ENCODE results near the gene NEBL.

NEBL gene

DNA sequence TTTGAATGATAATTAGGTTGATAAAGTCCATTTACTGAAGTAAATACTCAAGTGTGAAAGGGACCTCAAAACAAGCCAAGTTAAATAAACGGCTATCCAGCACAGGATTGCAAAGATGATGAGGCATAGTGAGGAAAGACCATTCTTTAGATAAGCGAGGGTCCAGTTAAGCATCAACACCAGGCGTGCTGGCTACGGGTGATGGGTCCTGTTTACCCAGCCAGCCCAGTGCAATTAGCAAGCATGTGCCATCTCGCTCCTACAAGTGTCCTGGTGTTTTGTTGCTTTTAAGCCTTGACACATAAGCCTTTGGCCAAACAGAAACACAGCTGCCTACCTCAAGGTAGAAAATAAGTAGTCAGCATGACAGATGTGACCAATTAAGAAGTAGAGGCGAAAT lies 7.1 kb downstream of the NEBL start:
- no peak overlapping the region for H3K27ac ChIP-seq
- no peak for TF ChIP-seq Cebpa-rat (IDR thresholded peaks at IDR 0.05)
- no peak overlapping the region for H3K4me2 ChIP-seq

DNA sequence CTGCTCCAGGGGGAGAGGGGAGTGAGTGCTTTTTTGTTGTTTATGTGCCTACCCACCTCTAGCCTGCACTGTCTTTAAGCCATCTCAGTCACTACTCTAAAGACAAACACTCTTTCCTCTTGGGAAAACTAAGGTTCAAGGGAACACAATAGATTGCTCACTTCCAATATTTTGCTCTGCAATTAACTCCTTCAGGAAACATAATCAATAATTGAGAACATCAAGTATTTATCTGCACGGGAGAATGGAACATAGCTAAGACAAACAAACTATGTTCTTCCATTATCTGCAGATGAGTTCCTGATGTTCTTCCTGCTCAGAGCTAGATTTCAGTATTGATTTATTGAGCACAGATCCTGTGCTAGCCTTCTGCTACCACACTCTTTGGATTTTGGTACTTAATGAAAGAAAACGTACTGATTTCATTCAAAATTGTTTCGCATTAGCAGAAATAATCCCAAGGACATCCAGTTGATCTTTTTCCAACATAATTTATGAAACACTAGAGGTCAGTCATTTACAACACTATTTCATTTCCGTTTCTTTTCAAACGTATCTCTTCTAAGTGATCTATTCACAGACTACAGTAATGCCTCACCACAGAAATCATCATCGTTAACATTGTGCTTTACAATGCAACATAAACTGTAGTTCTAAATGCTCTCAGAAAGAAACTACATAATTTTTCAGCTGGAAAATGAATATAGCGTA lies 8.3 kb downstream of the NEBL start:
- Histone ChIP-seq H3K9me3 (no peaks in the 10 kb centered on the region), H3K4me3 (no peak overlapping the region), H3K36me3 (no peaks in the 10 kb centered on the region), H3K4me2 (no peak overlapping the region), H3K27ac (no peak overlapping the region), H4K20me1 (no peaks in the 10 kb centered on the region), H3K9ac (no peak overlapping the region), H3K27me3 (no peaks in the 10 kb centered on the region), H3K4me1 (no peaks in the 10 kb centered on the region)
- no peak for TF ChIP-seq Cebpa-rat (IDR thresholded peaks at IDR 0.05)

More for the DNA sequence above, 7.1 kb downstream of the NEBL start:
- Histone ChIP-seq H3K9me3 (no peaks in the 10 kb centered on the region), H3K27me3 (no peaks in the 10 kb centered on the region), H3K9ac (no peak overlapping the region), H3K36me3 (no peaks in the 10 kb centered on the region), H3K4me1 (no peaks in the 10 kb centered on the region), H4K20me1 (no peaks in the 10 kb centered on the region), H3K4me3 (no peak overlapping the region)

DNA sequence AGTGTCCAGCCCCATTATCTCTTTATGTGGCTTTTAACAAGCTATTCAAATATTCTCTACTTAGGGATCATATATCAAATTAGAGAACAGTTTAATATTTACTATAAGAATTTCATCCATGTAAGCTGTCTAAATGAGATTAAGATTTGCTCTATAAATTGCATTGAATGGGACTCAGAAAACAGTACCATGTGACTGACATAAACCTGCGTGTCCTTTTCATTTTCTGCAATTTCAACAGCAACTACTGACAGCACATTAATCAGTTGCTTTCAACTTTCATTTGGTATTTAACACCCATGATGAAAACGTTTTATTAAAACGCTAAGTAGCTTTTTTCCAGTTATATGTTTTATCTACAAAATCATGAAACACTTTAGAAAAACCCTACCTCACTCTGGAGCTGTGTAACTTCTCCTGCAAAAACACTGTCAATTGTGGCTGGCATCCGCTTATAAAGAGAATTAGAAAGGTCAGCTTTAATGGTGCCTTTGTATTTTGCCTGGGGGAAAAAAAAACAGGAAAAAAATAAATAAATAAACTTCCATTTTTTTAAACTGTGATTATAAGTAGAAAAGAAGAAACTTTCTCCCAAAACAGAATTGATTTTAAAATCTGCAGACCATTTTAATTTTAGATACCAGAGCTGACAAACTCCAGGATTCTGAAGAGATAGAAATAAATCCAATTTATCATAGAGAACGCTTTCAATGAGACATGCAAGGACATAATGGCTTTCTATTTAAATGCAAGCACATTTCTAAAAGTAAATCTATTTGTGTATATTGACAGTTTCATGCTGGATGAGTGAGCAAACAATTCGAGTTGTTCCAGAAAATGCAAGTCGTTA lies 9.2 kb downstream of the NEBL start:
- Histone ChIP-seq H3K4me3 (no peak overlapping the region), H4K20me1 (no peaks in the 10 kb centered on the region), H3K4me2 (no peak overlapping the region), H3K36me3 (no peaks in the 10 kb centered on the region), H3K9ac (no peak overlapping the region), H3K9me3 (no peaks in the 10 kb centered on the region), H3K27me3 (no peaks in the 10 kb centered on the region), H3K27ac (no peak overlapping the region), H3K4me1 (no peaks in the 10 kb centered on the region)
- TF ChIP-seq Cebpa-rat (IDR thresholded peaks at IDR 0.05): no peak

DNA sequence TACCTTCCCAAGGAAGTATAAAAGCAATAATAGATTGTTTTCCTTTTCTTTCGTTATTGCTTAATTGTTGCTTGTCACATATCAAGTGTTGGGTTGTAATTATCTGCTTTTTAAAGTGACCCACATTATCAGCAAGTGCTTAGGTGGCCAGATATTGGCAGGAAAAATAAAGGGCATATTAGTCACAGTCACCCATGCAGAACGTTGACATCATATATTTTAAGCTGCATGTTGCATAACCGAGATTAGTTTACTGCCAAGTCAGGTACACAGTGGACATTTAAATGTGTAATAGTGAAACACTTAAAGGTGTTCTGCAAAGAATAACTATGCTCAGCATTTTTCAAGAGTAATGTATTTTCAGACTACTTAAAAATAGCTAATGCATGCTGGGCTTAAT lies 11.4 kb downstream of the NEBL start:
- no peaks in the 10 kb centered on the region for H3K4me1 ChIP-seq

DNA sequence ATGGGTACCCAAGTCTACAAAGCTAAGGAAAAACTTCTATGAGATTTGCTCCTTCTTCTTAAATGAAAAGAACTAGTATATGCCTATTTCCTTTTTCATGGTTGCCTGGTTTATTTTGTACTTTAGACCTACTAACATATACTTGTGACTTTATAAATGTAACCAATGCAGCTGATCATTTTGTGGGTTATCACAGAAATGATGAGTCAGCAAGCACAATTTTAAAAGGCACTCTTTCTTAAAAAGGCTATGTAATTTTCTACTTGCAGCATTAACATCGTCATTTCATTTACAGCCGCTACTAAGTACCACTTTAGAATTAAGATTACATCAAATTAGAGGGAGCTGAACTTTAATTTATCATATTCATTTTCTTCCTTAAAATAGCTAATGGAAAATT lies 13.6 kb downstream of the NEBL start:
- Histone ChIP-seq H3K9me3 (no peaks in the 10 kb centered on the region), H3K27me3 (no peaks in the 10 kb centered on the region), H3K4me3 (no peak overlapping the region), H3K36me3 (no peaks in the 10 kb centered on the region), H3K9ac (no peak overlapping the region), H3K27ac (no peak overlapping the region), H3K4me2 (no peak overlapping the region), H4K20me1 (no peaks in the 10 kb centered on the region), H3K4me1 (no peaks in the 10 kb centered on the region)
- TF ChIP-seq Cebpa-rat (IDR thresholded peaks at IDR 0.05): no peak

More for the DNA sequence above, 11.4 kb downstream of the NEBL start:
- TF ChIP-seq Cebpa-rat (IDR thresholded peaks at IDR 0.05): no peak
- no peaks in the 10 kb centered on the region for H3K9me3 ChIP-seq
- H3K36me3 ChIP-seq: no peaks in the 10 kb centered on the region
- no peak overlapping the region for H3K27ac ChIP-seq
- H3K27me3 ChIP-seq: no peaks in the 10 kb centered on the region
- no peak overlapping the region for H3K4me3 ChIP-seq
- no peak overlapping the region for H3K9ac ChIP-seq
- no peak overlapping the region for H3K4me2 ChIP-seq
- no peaks in the 10 kb centered on the region for H4K20me1 ChIP-seq

DNA sequence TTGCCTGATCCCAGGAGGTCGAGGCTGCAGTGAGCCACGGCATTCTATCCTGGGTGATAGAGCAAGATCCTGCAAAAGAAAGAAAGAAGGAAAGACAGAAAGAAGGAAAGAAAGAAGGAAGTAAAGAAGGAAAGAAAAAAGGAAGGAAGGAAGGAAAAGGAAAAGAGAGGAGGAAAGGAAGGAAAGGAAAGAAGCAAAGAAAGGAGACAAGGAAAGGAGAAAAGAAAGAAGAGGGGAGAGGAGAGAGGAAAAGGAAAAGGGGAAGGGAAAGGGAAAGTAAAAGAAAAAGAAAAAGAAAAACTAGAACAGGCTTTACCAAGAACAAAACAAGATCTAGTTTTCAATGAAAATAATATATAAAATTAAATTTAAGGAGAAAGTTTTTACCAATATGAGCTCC lies 15.0 kb downstream of the NEBL start:
- H3K9me3 ChIP-seq: no peaks in the 10 kb centered on the region
- H3K27ac ChIP-seq: no peak overlapping the region
- no peak overlapping the region for H3K4me2 ChIP-seq
- no peaks in the 10 kb centered on the region for H3K4me1 ChIP-seq
- TF ChIP-seq Cebpa-rat (IDR thresholded peaks at IDR 0.05): no peak
- no peaks in the 10 kb centered on the region for H4K20me1 ChIP-seq
- no peak overlapping the region for H3K4me3 ChIP-seq
- no peak overlapping the region for H3K9ac ChIP-seq
- H3K27me3 ChIP-seq: no peaks in the 10 kb centered on the region
- no peaks in the 10 kb centered on the region for H3K36me3 ChIP-seq

DNA sequence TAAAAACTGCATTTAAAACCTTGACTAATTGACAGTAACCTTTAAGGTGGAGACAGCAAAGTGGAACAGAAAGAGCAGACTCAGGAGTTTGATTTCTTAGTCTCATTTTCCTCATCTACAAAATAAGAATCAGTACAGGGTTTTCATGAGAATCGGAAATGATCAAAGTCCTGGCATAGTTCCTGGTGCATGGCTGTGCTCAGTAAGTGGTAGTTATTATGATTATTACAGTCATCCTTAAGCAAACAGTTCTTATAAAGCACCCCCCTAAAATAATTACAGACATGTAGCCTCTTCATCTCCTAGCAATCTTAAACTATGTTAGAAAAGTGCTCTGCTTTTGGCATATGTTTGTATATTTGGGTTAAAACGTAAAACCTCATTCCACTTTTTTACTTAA lies 18.0 kb downstream of the NEBL start:
- Histone ChIP-seq H3K27me3 (no peaks in the 10 kb centered on the region), H3K4me2 (no peak overlapping the region), H3K9ac (no peak overlapping the region)

DNA sequence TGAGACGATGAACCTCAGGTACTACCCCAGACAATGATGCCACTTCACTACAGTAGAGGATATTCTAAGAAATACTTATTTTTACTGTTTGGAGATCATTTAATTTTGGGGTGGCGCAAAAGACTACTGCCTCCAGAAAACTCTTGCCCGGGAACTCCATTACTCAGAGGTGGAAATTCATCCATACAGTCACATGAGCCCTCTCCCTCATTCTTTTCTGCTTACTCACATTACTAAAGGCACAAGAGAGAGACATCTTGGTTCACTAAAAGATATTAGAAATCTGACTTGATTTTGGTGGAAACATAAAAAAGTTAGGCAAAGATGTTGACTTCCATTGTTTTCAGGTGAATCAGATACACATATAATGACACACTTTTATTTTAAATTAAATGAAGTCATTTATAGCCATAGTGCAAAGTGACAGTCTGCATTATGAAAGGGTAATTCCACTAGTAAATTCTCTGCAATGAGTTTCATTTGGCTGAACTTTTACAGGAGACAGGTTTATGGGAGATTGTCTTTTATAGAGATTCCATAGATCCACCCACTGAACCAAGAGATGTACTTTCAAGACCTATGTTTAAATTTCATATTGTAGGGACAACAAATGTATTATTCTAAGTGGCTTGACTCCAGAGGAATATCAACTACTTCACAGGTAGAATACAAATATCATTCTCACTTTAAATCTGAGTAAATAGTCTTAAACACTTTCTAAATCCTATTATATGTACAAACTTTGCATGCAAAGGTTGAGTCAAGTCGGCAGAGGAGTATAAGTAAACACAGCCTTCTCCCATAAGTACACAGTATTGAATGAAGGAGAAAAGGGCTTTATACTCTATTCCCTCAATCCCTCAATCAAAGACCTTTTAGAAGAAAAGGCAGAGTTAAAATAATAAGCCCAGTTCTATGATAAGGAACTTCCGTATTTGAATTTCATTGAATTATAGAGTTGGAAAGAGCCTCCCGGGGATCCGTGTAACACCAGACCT lies 18.8 kb downstream of the NEBL start:
- Histone ChIP-seq H3K36me3 (no peaks in the 10 kb centered on the region), H3K9ac (no peak overlapping the region), H3K4me1 (no peaks in the 10 kb centered on the region), H3K27ac (no peak overlapping the region), H4K20me1 (no peaks in the 10 kb centered on the region), H3K4me2 (no peak overlapping the region), H3K4me3 (no peak overlapping the region), H3K27me3 (no peaks in the 10 kb centered on the region), H3K9me3 (no peaks in the 10 kb centered on the region)
- no peak for TF ChIP-seq Cebpa-rat (IDR thresholded peaks at IDR 0.05)

More for the DNA sequence above, 18.0 kb downstream of the NEBL start:
- Histone ChIP-seq H3K4me3 (no peak overlapping the region), H4K20me1 (no peaks in the 10 kb centered on the region), H3K4me1 (no peaks in the 10 kb centered on the region), H3K27ac (no peak overlapping the region), H3K36me3 (no peaks in the 10 kb centered on the region), H3K9me3 (no peaks in the 10 kb centered on the region)
- no peak for TF ChIP-seq Cebpa-rat (IDR thresholded peaks at IDR 0.05)

DNA sequence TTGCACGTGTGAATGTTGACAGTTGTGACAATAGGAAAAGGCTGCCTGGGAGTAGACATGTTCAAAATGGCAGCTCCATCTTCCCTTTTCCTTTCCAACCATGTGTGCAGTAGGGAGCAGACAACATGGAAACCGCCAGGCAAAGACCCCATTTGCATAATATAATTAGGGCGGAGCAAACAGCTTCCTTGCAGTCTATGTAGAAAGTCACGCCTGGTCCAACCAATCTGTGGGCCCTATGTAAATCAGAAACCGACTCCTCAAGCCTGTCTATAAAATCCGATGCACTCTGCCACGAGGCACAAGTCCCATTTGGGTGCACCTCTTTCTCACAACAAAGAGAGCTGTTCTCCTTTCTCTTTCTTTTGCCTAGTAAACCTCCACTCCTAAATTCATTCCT lies 19.6 kb downstream of the NEBL start:
- H3K9me3 ChIP-seq: no peaks in the 10 kb centered on the region
- H3K4me1 ChIP-seq: no peaks in the 10 kb centered on the region
- no peak for TF ChIP-seq Cebpa-rat (IDR thresholded peaks at IDR 0.05)
- no peak overlapping the region for H3K4me3 ChIP-seq
- H3K4me2 ChIP-seq: no peak overlapping the region
- H3K27ac ChIP-seq: no peak overlapping the region
- no peaks in the 10 kb centered on the region for H4K20me1 ChIP-seq
- H3K27me3 ChIP-seq: no peaks in the 10 kb centered on the region
- H3K9ac ChIP-seq: no peak overlapping the region
- H3K36me3 ChIP-seq: no peaks in the 10 kb centered on the region
